K562 (cell line): ENCODE measurements around the gene TAF4. TPM values are rescaled to one million over a fixed set of nuclear protein-coding genes. Genes with fewer than 3 reads are reported as not detected.

Experiments used
- ATAC-seq: fragments of 200-7000 bp; cut with Tn5 transposase; 3 replicates; pipeline ENCODE4 v1.9.1; 2020; ENCODE audit warnings: moderate library complexity
- BruUV-seq: library from RNA; stranded (reverse); fragments of 400-500 nt; replicated peaks from 2 replicates; lab custom pipeline; 2021; lab: Mats Ljungman, UMichigan
- CTCF ChIA-PET: fragments of 300-600 bp; formaldehyde crosslinking; extraction: SDS; loops from one replicate; lab custom pipeline; 2021; ENCODE audit warnings: low intra/inter-chr PET ratio; lab: Yijun Ruan, JAX
- POLR2A ChIA-PET: fragments of 300-600, 350-650 bp; sonication (Branson Sonifier 250); formaldehyde crosslinking; extraction: SDS; loops from one replicate; lab custom pipeline; 2021; ENCODE audit warnings: antibody characterized with exemption, inconsistent platforms; lab: Yijun Ruan, JAX
- DNase-seq, 4 experiments: peaks; one replicate each; pipeline versions ENCODE4 v3.0.0 to v3.0.0-alpha.2; 2011 to 2018; ENCODE audit warnings: low spot score in 3 of 4, mixed read lengths in 3 of 4; ENCODE audit errors: extremely low read depth in 1 of 4
- FAIRE-seq: peaks from 2 replicates; lab custom pipeline; 2011; peaks lifted over from hg19 to GRCh38; lab: Jason Lieb, UNC
- H2AFZ ChIP-seq: 2 replicates; pipeline ENCODE4 v1.6.0; 2011; ENCODE audit warnings: low read depth, low read length, control low read depth, inconsistent platforms
- H3K27ac ChIP-seq: fragments of 200-600 bp; 3 replicates; pipeline ENCODE4 v1.8.0; 2011; ENCODE audit warnings: low read depth, mild to moderate bottlenecking, control low read depth, inconsistent platforms, low read length, moderate library complexity, mixed read lengths; ENCODE audit errors: extremely low read depth
- H3K27me3 ChIP-seq, 2 experiments: fragments of 300-600 bp in 1 of 2; 2 replicates in 1 of 2; 3 replicates in 1 of 2; pipeline versions ENCODE4 v1.6.0 to v1.8.0; 2011; ENCODE audit warnings: inconsistent platforms in 2 of 2, low read length in 2 of 2, mild to moderate bottlenecking in 1 of 2, mixed read lengths in 1 of 2, moderate library complexity in 1 of 2; ENCODE audit not compliant: control insufficient read depth in 2 of 2, insufficient read depth in 2 of 2
- H3K36me3 ChIP-seq: fragments of 300-600 bp; 3 replicates; pipeline ENCODE4 v1.8.0; 2011; ENCODE audit warnings: mild to moderate bottlenecking, low read length, inconsistent platforms; ENCODE audit not compliant: control insufficient read depth, insufficient read depth
- H3K4me1 ChIP-seq, 2 experiments: fragments of 200-600 bp in 1 of 2; replicated peaks in 1 of 2; 2 replicates in 1 of 2; 3 replicates in 1 of 2; pipeline versions ENCODE4 v1.5.1 to v1.8.0; 2011; ENCODE audit warnings: inconsistent platforms in 2 of 2, low read length in 2 of 2, mild to moderate bottlenecking in 1 of 2, mixed read lengths in 1 of 2, moderate library complexity in 1 of 2; ENCODE audit not compliant: control insufficient read depth in 2 of 2, insufficient read depth in 2 of 2
- H3K4me2 ChIP-seq: 2 replicates; pipeline ENCODE4 v1.6.1; 2011; ENCODE audit warnings: low read length, control low read depth, inconsistent platforms, mixed read lengths; ENCODE audit not compliant: insufficient read depth
- H3K4me3 ChIP-seq: fragments of 200-600 bp; sonication (generic), shearing (Covaris generic); 2 replicates; pipeline ENCODE4 v1.5.1; 2016; ENCODE audit warnings: control low read depth, inconsistent platforms
- H3K79me2 ChIP-seq: fragments of 200-600 bp; 3 replicates; pipeline ENCODE4 v1.8.0; 2011; ENCODE audit warnings: low read length, inconsistent platforms; ENCODE audit not compliant: control insufficient read depth, insufficient read depth
- H3K9ac ChIP-seq, 2 experiments: 2 replicates each; pipeline versions ENCODE4 v1.6.0 to v1.6.1; 2011; ENCODE audit warnings: low read depth in 2 of 2, low read length in 2 of 2, control low read depth in 1 of 2, inconsistent platforms in 1 of 2, mild to moderate bottlenecking in 1 of 2, mixed read lengths in 1 of 2; ENCODE audit not compliant: insufficient read depth in 1 of 2
- H3K9me1 ChIP-seq: one replicate; pipeline ENCODE4 v1.6.0; 2011; ENCODE audit warnings: inconsistent platforms, mild to moderate bottlenecking, low read length, moderate library complexity; ENCODE audit not compliant: control insufficient read depth, insufficient read depth
- H3K9me3 ChIP-seq: replicated peaks from 2 replicates; pipeline ENCODE4 v1.5.1; 2011; ENCODE audit warnings: low read depth, low read length, inconsistent platforms; ENCODE audit not compliant: control insufficient read depth, insufficient read depth
- H4K20me1 ChIP-seq: replicated peaks from 2 replicates; pipeline ENCODE4 v1.6.1; 2011; ENCODE audit warnings: low read length, inconsistent platforms, mixed read lengths; ENCODE audit not compliant: control insufficient read depth, insufficient read depth
- BRF1 ChIP-seq: IDR thresholded peaks from 3 replicates; pipeline ENCODE4 v1.6.1; 2011; ENCODE audit warnings: borderline replicate concordance, mild to moderate bottlenecking; ENCODE audit not compliant: insufficient read length; ENCODE audit errors: extremely low read depth
- KDM4B ChIP-seq, 2 experiments: fragments of 450-650 bp in 1 of 2; sonication (generic) in 1 of 2; IDR thresholded peaks; 2 replicates each; pipeline ENCODE4 v1.6.1; 2016 to 2017; ENCODE audit warnings: borderline replicate concordance in 2 of 2, antibody characterized with exemption in 1 of 2, low read depth in 1 of 2, mild to moderate bottlenecking in 1 of 2
- KLF10 ChIP-seq: fragments of 250-450 bp; sonication (Bioruptor Pico); IDR thresholded peaks from 2 replicates; pipeline ENCODE4 v1.6.1; 2021; ENCODE audit warnings: matching md5 sums
- LEF1 ChIP-seq: fragments of 450-650 bp; IDR thresholded peaks from 2 replicates; pipeline ENCODE4 v1.6.1; 2016; ENCODE audit warnings: mild to moderate bottlenecking
- NCOR1 ChIP-seq: fragments of 450-650 bp; IDR thresholded peaks from 2 replicates; pipeline ENCODE4 v1.6.1; 2016; ENCODE audit warnings: mild to moderate bottlenecking, moderate library complexity
- NFATC3 ChIP-seq: fragments of 450-650 bp; IDR thresholded peaks from 2 replicates; pipeline ENCODE4 v1.6.1; 2017; ENCODE audit warnings: mild to moderate bottlenecking
- PHTF2 ChIP-seq: fragments of 250-450 bp; sonication (Bioruptor Pico); IDR thresholded peaks from 2 replicates; pipeline ENCODE4 v1.5.0; 2021; ENCODE audit warnings: mild to moderate bottlenecking
- RB1 ChIP-seq: fragments of 450-650 bp; IDR thresholded peaks from 2 replicates; pipeline ENCODE4 v1.6.1; 2017; ENCODE audit warnings: low read depth, mild to moderate bottlenecking
- YBX1 ChIP-seq: fragments of 450-650 bp; IDR thresholded peaks from 2 replicates; pipeline ENCODE4 v1.7.1; 2016; ENCODE audit warnings: mild to moderate bottlenecking
- ZNF507 ChIP-seq: conservative IDR thresholded peaks from 2 replicates; pipeline ENCODE4 v1.6.1; 2017; ENCODE audit warnings: missing genetic modification characterization, missing compliant biosample characterization
- WGBS: fragments of 100-300 bp; shearing (Covaris generic); methylation state at CpG from one replicate; pipeline ENCODE4 v1.1.6; 2016; ENCODE audit warnings: low coverage, mixed read lengths; ENCODE audit not compliant: insufficient coverage; ENCODE audit errors: missing lambda C conversion rate; 5-methylcytosine and 5-hydroxymethylcytosine counted together
- in situ Hi-C: fragments of 300-500 bp; cut with MboI; formaldehyde crosslinking; loops from 4 replicates; pipeline ENCODE4 v1.15.0; 2018; ENCODE audit warnings: inconsistent platforms, mixed read lengths
- intact Hi-C: fragments of 100-400 bp; cut with micrococcal nuclease; formaldehyde crosslinking; loops from 2 replicates; pipeline ENCODE4 v1.14.2; 2022
- polyA plus RNA-seq, 8 experiments: library from polyadenylated mRNA; depleted of rRNA in 4 of 8; stranded (reverse) in 5 of 8; unstranded in 3 of 8; fragments of >200 nt; fragmentation: Nextera tagmentation in 2 of 8; fragmentation: Illumina TruSeq in 1 of 8; extraction: Ambion mirVana in 2 of 8; extraction: Trizol in 1 of 8; gene quantifications; 2 replicates each; pipeline versions ENCODE4 v1.2.1 to v1.2.3, GENCODE V29; 2011 to 2014; ENCODE audit warnings: inconsistent platforms in 1 of 8, missing spikeins in 1 of 8
- total RNA-seq, 7 experiments: library from RNA; depleted of rRNA in 6 of 7; stranded (reverse); fragments of >200 nt in 6 of 7; fragmentation: Illumina TruSeq in 2 of 7; extraction: Trizol in 2 of 7; gene quantifications; 2 replicates each; pipeline versions ENCODE4 v1.2.1 to v1.2.3, GENCODE V29; 2011 to 2021; ENCODE audit warnings: low replicate concordance in 1 of 7

The TAF4 gene
- total and polyA plus RNA-seq, 9 of the 15 experiments (the other 6 are each of a cell fraction or from before 2014, with no cell fraction given) = 0.44 to 28.3 (median 5.6) TPM

- 83% methylated on average over 14 of the region's 15 CpGs for WGBS
These were observed 34.1 kb downstream of the TAF4 start for GRCh38 chr20:62031462-62032092.

More at GRCh38 chr20:62031462-62032092, 34.1 kb downstream of the TAF4 start:
- FAIRE-seq = no peak
- H3K4me1 ChIP-seq = peaks cover 22 to 45% of the 10 kb centered on the region in 2 experiments
- no peak overlapping the region for H3K4me2 ChIP-seq
- no peaks in the 10 kb centered on the region for H3K9me3 ChIP-seq
- ChIA-PET CTCF (no interaction called here), POLR2A (interaction anchor here (1.1 to 1.4 kb wide), 3 partner anchors 9 to 106 kb away, joined by 5 to 7 read pairs (median 6); no protein-coding TSS in a partner anchor)
- DNase-seq = no peak
- H3K79me2 ChIP-seq = peaks cover 88% of the 10 kb centered on the region
- BruUV-seq = no TSS peak
- H3K36me3 ChIP-seq = peaks cover 1% of the 10 kb centered on the region; the same call in 1 of the 3 replicates
- no peak overlapping the region for H2AFZ ChIP-seq
- peaks cover 2% of the 10 kb centered on the region for H3K9me1 ChIP-seq
- intact Hi-C loops (no loop called here), in situ Hi-C loops (no loop called here)
- 0 out of 3 replicates have a peak, but pooled peaks have one; percentile 12 for ATAC-seq
- TF ChIP-seq RB1 = no peak
- no peak for TF ChIP-seq PHTF2
- TF ChIP-seq ZNF507 (tag) = no peak
- TF ChIP-seq NCOR1 = no peak
- no peak for TF ChIP-seq LEF1
- no peak for TF ChIP-seq KLF10 (CRISPR knock-in tag)
- no peak for TF ChIP-seq YBX1
- TF ChIP-seq BRF1 = no peak
- no peak for TF ChIP-seq NFATC3
- TF ChIP-seq KDM4B (IDR thresholded peaks at IDR 0.05; ENCODE audit: borderline replicate concordance in 2 of 2, low read depth in 1 of 2) = no peak
- H3K4me3 ChIP-seq = no peak overlapping the region
- peaks cover 12% of the 10 kb centered on the region; the same call in 1 of the 2 replicates for H4K20me1 ChIP-seq
- peak overlapping the region; percentile 47; the same call in 1 of the 3 replicates for H3K27ac ChIP-seq
- peak overlapping the region in 1 of 2 experiments; percentile 63; a peak in 2 of 4 replicates for H3K9ac ChIP-seq
- H3K27me3 ChIP-seq = no peaks in the 10 kb centered on the region
